ENCODE results near the gene CLIC4.

Gene CLIC4

GRCh38 chr1:24735509-24736375, 9.5 kb upstream of the CLIC4 start:
- TF ChIP-seq ZFP3 (CRISPR knock-in tag; IDR thresholded peaks at IDR 0.05) (0 out of 2 replicates have a peak, but pooled peaks have one; percentile 76), SNAI2 (CRISPR knock-in tag; IDR thresholded peaks at IDR 0.05) (no peak), OSR1 (CRISPR knock-in tag; IDR thresholded peaks at IDR 0.05) (no peak), ZNF70 (CRISPR knock-in tag; IDR thresholded peaks at IDR 0.05) (peak; percentile 53; the same call in 1 of the 2 replicates), CSDC2 (CRISPR knock-in tag; IDR thresholded peaks at IDR 0.05) (no peak), ZNF565 (CRISPR knock-in tag; conservative IDR thresholded peaks at IDR 0.05; ENCODE audit: low read depth) (no peak), TSHZ2 (CRISPR knock-in tag; IDR thresholded peaks at IDR 0.05) (no peak)
- TF ChIP-seq, protein P1, sequence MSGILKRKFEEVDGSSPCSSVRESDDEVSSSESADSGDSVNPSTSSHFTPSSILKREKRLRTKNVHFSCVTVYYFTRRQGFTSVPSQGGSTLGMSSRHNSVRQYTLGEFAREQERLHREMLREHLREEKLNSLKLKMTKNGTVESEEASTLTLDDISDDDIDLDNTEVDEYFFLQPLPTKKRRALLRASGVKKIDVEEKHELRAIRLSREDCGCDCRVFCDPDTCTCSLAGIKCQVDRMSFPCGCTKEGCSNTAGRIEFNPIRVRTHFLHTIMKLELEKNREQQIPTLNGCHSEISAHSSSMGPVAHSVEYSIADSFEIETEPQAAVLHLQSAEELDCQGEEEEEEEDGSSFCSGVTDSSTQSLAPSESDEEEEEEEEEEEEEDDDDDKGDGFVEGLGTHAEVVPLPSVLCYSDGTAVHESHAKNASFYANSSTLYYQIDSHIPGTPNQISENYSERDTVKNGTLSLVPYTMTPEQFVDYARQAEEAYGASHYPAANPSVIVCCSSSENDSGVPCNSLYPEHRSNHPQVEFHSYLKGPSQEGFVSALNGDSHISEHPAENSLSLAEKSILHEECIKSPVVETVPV (CRISPR knock-in tag; IDR thresholded peaks at IDR 0.05), result no peak
- peak; percentile 85 for ATAC-seq

DNA sequence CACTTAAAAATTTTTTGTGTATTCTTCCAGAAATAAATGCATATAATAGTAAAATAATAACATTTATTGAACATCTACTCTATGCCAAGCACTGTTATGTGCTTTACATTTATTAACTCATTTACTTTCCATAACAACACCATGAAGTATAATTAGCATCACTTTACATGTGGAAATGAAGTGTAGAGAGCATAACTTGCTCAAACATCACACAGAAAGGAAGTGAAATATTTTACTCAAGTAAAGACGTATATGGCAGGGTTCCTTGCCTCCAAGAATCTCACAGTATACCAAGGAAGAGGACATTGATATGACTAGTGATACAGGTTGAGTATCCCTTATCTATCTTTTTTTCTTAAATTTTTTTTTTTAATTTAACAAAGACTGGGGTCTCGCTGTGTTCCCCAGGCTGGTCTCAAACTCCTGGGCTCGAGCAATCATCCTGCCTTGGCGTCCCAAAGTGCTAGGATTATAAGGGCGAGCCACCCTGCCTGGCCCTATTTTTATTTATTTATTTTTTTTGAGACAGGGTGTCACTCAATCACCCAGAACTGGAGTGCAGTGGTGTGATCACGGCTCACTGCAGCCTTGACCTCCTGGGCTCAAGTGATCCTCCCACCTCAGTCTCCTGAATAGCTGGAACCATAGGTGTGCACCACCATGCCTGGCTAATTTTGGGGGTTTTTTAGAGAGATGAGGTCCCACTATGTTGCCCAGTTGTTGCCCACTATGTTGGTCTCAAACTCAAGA, 7.7 kb upstream of the CLIC4 start:
- TF ChIP-seq TSHZ2 (CRISPR knock-in tag; IDR thresholded peaks at IDR 0.05) (no peak), PATZ1 (CRISPR knock-in tag; IDR thresholded peaks at IDR 0.05; ENCODE audit: borderline replicate concordance) (no peak), ZC3H10 (CRISPR knock-in tag; IDR thresholded peaks at IDR 0.05) (no peak), RARB (CRISPR knock-in tag; IDR thresholded peaks at IDR 0.05) (no peak), PPARA (CRISPR knock-in tag; IDR thresholded peaks at IDR 0.05; ENCODE audit: borderline replicate concordance) (no peak), SNAI2 (CRISPR knock-in tag; IDR thresholded peaks at IDR 0.05) (no peak), GLIS3 (CRISPR knock-in tag; IDR thresholded peaks at IDR 0.05) (no peak), TCF4 (CRISPR knock-in tag; IDR thresholded peaks at IDR 0.05; ENCODE audit: borderline replicate concordance) (no peak), TOX (CRISPR knock-in tag; IDR thresholded peaks at IDR 0.05; ENCODE audit: borderline replicate concordance) (no peak), CREB5 (CRISPR knock-in tag; IDR thresholded peaks at IDR 0.05; ENCODE audit: low read depth) (no peak), ZNF565 (CRISPR knock-in tag; conservative IDR thresholded peaks at IDR 0.05; ENCODE audit: low read depth) (no peak), BACH2 (CRISPR knock-in tag; IDR thresholded peaks at IDR 0.05; ENCODE audit: borderline replicate concordance) (no peak), POU6F1 (CRISPR knock-in tag; IDR thresholded peaks at IDR 0.05; ENCODE audit: borderline replicate concordance, low read depth) (no peak)
- TF ChIP-seq, protein P1 (CRISPR knock-in tag; IDR thresholded peaks at IDR 0.05), result no peak
- no peak for ATAC-seq
